Cardiac septum (tissue), 1 donor: ENCODE results near the gene MICAL2. TPM values are rescaled to one million over a fixed set of nuclear protein-coding genes. Genes with fewer than 3 reads are reported as not detected.

Experiments used
- DNase-seq: peaks from one replicate; pipeline ENCODE4 v3.0.0-alpha.2; 2020; ENCODE audit warnings: low spot score
- intact Hi-C: fragments of 100-400 bp; cut with DNase I; formaldehyde crosslinking; loops from one replicate; pipeline ENCODE4 v1.14.0; 2022
- total RNA-seq: library from RNA; stranded (reverse); fragmentation: NEBNext Ultra II Directional; extraction: Animal tissue kit (Norgen Biotek cat#: 25700); gene quantifications from one replicate; pipeline ENCODE4 v1.2.1, GENCODE V29; 2021
- donor health status: DM: no; HTN: no; CAD: no.

The MICAL2 gene
- total RNA-seq, 1 donor from 2014 or later: 98.7 TPM

- intact Hi-C loops: loop anchor here (1.0 to 5.0 kb wide), 3 partner anchors 45 to 350 kb away; no protein-coding TSS in a partner anchor
- peak; percentile 92 for DNase-seq
These were observed 171.4 kb downstream of the MICAL2 start for GRCh38 chr11:12281571-12282478.

DNA sequence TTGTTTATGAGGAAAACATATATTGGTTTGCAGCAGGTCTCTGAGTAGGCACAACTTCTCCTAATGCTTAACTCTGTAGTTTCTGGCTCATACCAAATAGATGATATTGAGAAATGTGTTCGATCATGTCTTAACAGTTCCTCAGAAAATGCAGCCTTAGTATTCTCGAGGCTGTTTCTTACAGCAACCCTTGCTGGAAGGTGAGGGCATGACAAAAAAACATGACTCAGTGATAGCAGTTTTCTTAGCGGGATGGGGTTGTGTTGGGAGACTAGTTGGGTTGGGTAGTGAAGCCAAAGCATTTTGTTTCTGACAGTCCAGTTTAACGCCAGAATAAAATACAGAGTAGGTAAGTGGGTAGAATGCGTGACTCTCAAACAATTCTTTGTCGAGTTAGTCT, 172.3 kb downstream of the MICAL2 start:
- DNase-seq: no peak
- intact Hi-C loops: loop anchor here (5.0 kb wide), 2 partner anchors 45 to 350 kb away; no protein-coding TSS in a partner anchor

DNA sequence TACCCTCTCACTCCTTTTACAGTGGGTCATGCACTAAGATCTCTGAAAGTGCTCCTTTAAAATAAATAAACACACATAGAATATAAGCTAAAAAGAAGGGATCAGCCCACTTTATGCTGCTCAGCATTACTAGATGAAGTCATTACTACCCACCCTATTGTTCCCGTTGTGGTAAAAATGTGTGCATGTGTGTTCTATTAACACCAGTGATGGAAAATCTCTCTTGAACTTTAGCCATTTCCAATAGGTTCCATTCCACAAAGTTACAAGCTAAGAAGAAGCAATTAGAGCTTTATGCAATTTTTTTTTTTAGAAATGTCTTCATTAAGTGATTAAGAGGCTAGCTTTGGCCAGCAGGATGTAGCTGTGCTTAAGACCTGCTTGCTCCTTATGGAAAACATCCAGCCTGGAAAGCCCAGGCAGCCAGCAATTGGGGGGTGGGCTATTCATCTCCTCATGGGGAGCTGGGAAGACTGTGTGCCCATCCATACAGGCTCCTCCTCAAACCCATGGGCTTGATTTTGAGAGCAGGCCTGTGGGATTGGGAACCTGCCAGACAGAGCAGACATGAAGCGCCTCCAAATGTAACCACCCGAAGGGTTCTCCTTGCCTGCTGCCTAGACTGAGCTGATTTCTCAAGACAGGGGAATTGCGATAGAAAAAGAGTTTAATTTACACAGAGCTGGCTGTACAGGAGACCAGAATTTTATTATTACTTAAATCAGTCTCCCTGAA, 174.1 kb downstream of the MICAL2 start:
- DNase-seq: peak; percentile 56
- intact Hi-C loops: loop anchor here (5.0 kb wide), 3 partner anchors 47 to 608 kb away; no protein-coding TSS in a partner anchor

DNA sequence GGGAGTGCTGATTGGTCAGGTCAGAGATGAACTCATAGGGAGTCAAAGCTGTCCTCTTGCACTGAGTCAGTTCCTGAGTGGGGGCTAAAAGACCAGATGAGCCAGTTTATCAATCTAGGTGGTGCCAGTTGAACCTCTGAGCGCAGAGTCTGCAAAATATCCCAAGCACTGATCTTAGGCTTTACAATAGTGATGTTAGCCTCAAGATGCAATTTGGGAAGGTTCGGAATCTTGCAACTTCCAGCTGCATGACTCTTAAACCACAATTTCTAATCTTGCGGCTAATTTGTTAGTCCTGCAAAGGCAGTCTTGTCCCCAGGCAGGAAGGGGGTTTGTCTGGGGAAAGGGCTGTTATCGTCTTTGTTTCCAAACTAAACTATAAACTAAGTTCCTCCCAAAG, 174.7 kb downstream of the MICAL2 start:
- intact Hi-C loops: loop anchor here (5.0 kb wide), 1 partner anchor 607 kb away; no protein-coding TSS in a partner anchor
- peak; percentile 22 for DNase-seq

DNA sequence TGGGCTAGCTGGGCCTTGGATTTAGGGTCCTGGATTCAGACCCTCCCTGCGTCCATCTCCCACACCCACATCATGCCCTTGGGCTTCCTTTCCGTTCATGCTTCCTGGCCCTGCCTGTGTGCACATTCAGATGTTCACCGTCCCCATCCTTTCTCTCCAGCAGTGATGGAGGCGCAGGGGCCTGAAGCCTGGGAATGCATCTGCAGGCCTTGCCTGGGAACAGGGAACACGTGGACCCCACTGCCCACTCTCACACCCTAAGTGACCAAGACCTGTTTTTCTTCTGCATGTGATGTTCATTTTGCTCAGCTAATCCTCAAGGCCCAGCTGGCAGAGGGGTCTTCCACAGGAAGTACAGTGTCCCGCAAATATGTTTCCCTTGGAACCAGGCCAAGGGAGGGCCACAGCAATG, 175.4 kb downstream of the MICAL2 start:
- intact Hi-C loops: loop anchor here (5.0 kb wide), 1 partner anchor 606 kb away; no protein-coding TSS in a partner anchor
- DNase-seq: peak; percentile 71

DNA sequence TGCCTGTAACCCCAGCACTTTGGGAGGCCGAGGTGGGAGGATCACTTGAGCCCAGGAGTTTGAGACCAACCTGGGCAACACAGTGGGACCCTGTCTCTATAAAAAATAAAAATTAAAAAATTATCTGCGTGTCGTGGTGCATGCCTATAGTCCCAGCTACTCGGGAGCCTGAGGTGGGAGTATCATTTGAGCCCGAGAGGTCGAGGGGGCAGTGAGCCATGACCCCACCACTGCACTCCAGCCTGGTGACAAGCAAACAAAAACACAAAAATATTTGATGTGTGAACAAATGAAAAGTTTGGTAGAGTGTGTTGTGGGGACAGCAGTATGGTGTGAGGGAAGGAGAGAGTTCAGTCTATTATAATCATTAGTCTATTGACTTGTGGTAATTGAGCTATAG, 176.2 kb downstream of the MICAL2 start:
- intact Hi-C loops: loop anchor here (5.0 kb wide), 1 partner anchor 606 kb away; no protein-coding TSS in a partner anchor

DNA sequence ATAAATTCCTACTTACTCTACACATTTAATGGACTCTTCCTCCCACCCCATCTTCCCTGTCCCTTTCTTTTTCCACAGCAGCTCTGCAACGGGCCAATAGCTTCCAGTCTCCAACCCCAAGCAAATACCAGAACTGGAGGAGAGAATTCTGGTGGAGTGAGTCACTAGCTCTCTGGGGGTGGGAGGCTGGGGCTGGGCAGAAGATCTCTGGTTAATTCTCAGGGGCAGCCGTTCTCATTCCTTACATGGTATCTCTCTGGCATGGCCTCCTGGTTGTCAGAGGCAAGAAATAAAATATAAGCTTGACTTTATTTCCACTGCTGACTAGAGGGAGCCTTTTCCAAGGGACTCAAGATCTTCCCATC, 176.6 kb downstream of the MICAL2 start:
- DNase-seq: peak; percentile 76
- intact Hi-C loops: loop anchor here (5.0 kb wide), 1 partner anchor 605 kb away; no protein-coding TSS in a partner anchor

More for the DNA sequence above, 176.2 kb downstream of the MICAL2 start:
- peak; percentile 57 for DNase-seq

DNA sequence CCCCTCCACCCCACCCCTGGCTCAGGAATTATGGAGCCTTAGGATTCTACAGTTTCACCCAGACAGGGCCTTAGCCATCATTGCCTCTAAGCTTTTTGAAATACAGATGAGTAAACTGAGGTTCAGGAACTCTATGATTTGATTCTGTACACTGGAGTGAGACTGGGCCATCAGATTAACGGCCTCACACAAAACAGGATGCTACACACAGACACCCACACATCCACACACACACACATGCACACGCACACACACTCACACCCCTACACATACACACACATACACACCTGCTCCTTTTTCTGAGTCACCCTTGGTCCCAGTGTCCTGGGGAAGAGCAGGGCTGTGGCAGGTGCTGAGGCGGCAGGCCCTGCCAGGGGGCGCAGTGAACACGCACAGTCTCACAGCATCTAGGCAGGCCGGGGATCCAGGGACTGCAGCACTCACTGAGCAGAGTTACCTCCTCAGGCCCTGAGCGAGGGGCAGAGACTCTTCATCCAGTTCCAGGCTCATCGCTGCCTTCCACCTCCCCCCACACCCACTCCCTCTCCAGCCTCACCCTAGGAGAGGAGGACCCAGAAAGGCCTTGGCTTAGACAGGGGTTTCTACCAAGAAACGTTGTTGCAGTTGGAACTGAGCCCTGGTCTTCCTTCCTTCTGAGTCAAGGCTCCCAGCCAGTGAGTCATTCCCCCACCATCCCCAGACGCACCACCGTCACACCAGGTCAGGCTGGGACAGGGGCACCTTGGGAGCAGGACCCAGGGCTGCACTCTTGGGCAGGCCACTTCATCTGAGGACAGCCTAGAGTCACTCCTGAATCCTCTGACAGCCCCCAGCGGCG, 177.2 kb downstream of the MICAL2 start:
- peak; percentile 76 for DNase-seq
- intact Hi-C loops: loop anchor here (5.0 kb wide), 1 partner anchor 605 kb away; no protein-coding TSS in a partner anchor

- intact Hi-C loops: loop anchor here (5.0 kb wide), 1 partner anchor 604 kb away; no protein-coding TSS in a partner anchor
These were observed 178.0 kb downstream of the MICAL2 start for GRCh38 chr11:12288212-12288930.

DNA sequence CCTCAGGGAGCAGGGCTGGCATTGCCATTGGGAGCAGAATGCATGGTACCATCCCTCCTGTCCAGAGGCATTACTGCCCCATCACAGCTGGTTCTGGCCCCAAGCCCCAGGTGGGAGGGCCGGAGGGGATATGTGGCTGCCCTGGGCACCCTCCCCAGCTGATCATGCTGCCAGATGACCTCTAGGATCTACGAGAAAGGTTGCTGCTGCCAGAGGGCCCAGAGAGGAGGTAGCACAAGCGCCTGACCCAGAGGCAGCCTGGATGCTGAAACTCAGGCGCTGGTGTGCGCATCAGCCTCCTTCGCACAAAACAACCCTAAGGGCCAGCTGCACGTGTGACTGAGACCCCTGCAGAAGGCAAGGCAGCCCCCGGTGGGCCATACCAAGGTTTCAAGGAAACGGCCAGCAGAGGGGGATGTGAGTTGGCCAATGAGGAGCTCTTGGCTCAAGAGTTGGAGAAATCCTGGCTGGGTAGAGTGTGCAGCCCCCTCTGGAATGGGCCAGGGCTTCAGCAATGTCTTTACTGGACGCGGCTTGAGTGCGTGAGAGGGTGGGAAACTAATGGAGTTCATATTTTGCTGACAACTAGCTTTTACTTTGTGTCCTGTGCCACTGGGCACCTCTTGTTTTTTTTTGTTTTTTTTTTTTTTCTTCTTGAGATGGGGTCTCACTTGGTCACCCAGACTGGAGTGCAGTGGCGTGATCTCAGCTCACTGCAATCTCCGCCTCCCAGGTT, 178.7 kb downstream of the MICAL2 start:
- DNase-seq: peak; percentile 72
- intact Hi-C loops: loop anchor here (5.0 kb wide), 1 partner anchor 603 kb away; no protein-coding TSS in a partner anchor

More at GRCh38 chr11:12288212-12288930, 178.0 kb downstream of the MICAL2 start:
- peak; percentile 88 for DNase-seq

- intact Hi-C loops: loop anchor here (5.0 kb wide), 1 partner anchor 602 kb away; no protein-coding TSS in a partner anchor
- DNase-seq: peak; percentile 33
These were observed 179.5 kb downstream of the MICAL2 start for GRCh38 chr11:12289667-12290476.

- intact Hi-C loops: no loop called here
- peak; percentile 19 for DNase-seq
These were observed 180.1 kb downstream of the MICAL2 start for GRCh38 chr11:12290477-12290922.

- DNase-seq: peak; percentile 46
- intact Hi-C loops: no loop called here
These were observed 180.9 kb downstream of the MICAL2 start for GRCh38 chr11:12291313-12291712.

DNA sequence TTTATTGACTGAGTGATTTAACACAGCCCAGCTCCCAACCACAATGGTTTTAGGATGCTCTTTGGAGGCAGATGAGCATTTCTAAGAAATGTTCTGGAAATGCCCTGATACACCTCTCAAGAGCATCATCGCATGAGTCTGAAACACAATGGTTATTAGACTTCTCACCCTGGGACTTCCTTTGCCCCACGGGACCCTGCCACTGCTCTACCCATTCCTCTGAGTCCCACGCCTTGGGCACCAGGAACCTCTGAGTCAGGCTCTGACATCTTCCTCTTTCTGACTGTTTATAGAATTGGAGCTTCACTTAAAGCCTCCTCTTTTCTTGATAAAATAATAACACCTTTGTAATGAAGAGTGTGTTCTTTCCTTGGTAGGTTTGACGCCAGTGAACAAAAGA, 181.4 kb downstream of the MICAL2 start:
- DNase-seq: peak; percentile 27
- intact Hi-C loops: no loop called here

DNA sequence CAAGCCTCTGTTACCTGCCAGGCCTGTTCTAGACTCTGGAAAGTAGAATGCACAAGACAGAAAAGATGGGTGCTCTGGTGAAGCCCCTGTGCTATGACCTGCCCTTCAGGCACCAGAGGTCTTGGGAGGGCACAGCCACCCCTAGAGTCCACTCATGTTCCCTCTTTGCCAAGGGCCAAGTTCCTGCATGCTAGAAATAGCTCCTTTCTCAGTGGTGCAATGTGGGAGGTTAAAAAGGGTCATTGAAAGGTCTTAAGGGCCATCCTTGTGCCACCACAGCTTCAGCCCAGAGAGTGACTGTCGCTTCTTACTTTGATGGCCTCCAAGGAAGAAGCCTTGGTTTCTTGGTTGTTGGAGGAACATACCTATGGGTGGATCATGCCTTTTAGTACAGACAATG, 182.4 kb downstream of the MICAL2 start:
- intact Hi-C loops: no loop called here
- DNase-seq: peak; percentile 36

DNA sequence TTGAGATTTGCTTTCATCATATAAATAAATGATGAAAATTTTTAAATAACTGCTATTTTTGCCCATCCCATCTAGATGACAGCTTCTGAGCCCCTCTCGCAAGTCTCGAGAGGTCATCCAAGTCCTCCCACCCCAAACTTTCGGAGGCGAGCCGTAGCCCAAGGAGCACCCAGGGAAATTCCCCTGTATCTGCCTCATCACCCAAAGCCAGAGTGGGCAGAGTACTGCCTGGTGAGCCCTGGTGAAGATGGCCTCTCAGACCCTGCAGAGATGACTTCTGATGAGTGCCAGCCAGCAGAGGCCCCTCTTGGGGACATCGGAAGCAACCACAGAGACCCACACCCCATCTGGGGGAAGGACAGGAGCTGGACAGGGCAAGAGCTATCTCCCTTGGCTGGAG, 183.1 kb downstream of the MICAL2 start:
- DNase-seq: peak; percentile 57
- intact Hi-C loops: no loop called here

GRCh38 chr11:12294613-12295012, 184.2 kb downstream of the MICAL2 start:
- intact Hi-C loops: no loop called here
- peak; percentile 46 for DNase-seq
